NCI-H446 (cell line): ENCODE results near the gene DNASE1L1.

ENCODE experiments used
- DNase-seq, 2 experiments: peaks; one replicate each; lab custom pipeline; 2025; lab: John Stamatoyannopoulos, UW

Gene DNASE1L1

GRCh38 chrX:154367474-154368308 lies 41.4 kb downstream of the DNASE1L1 start:
- no peak for DNase-seq

- no peak for DNase-seq
Measured at GRCh38 chrX:154366666-154367055, 42.4 kb downstream of the DNASE1L1 start.

GRCh38 chrX:154365997-154366665 lies 42.9 kb downstream of the DNASE1L1 start:
- no peak for DNase-seq

- DNase-seq, result no peak
Measured at GRCh38 chrX:154365052-154365600, 43.9 kb downstream of the DNASE1L1 start.

- DNase-seq, result no peak
Measured at GRCh38 chrX:154363706-154364439, 45.2 kb downstream of the DNASE1L1 start.

GRCh38 chrX:154362085-154362742 lies 46.8 kb downstream of the DNASE1L1 start:
- DNase-seq, result no peak

GRCh38 chrX:154360155-154360713 lies 48.8 kb downstream of the DNASE1L1 start:
- DNase-seq, result no peak

- DNase-seq, result no peak
Measured at GRCh38 chrX:154359362-154360154, 49.5 kb downstream of the DNASE1L1 start.

- DNase-seq, result no peak
Measured at GRCh38 chrX:154358829-154359228, 50.2 kb downstream of the DNASE1L1 start.

GRCh38 chrX:154358011-154358410 lies 51.0 kb downstream of the DNASE1L1 start:
- DNase-seq, result no peak

- no peak for DNase-seq
Measured at GRCh38 chrX:154357205-154357604, 51.8 kb downstream of the DNASE1L1 start.

- DNase-seq, result no peak
Measured at GRCh38 chrX:154356596-154356995, 52.5 kb downstream of the DNASE1L1 start.

GRCh38 chrX:154355776-154356140 lies 53.3 kb downstream of the DNASE1L1 start:
- DNase-seq, result no peak

GRCh38 chrX:154355094-154355775 lies 53.8 kb downstream of the DNASE1L1 start:
- DNase-seq, result no peak

- no peak for DNase-seq
Measured at GRCh38 chrX:154354516-154354915, 54.5 kb downstream of the DNASE1L1 start.

GRCh38 chrX:154354013-154354412 lies 55.0 kb downstream of the DNASE1L1 start:
- DNase-seq, result no peak

- DNase-seq, result no peak
Measured at GRCh38 chrX:154353172-154353843, 55.7 kb downstream of the DNASE1L1 start.

GRCh38 chrX:154352466-154352865 lies 56.6 kb downstream of the DNASE1L1 start:
- DNase-seq, result no peak

GRCh38 chrX:154352012-154352401 lies 57.0 kb downstream of the DNASE1L1 start:
- no peak for DNase-seq
